Upper lobe of left lung (tissue), 6 donors: Measurements from ENCODE around the gene NACC1. TPM values are rescaled to one million over a fixed set of nuclear protein-coding genes. Genes with fewer than 3 reads are reported as not detected.

Experiments
- ATAC-seq, 2 donors: fragments of 200-7000 bp; cut with Tn5 transposase; one replicate each; pipeline ENCODE4 v1.9.1; 2022; ENCODE audit warnings: mild to moderate bottlenecking in 2 of 2, moderate library complexity in 2 of 2; ENCODE audit not compliant: low FRiP score in 2 of 2
- DNase-seq, 2 donors: peaks; one replicate each; pipeline ENCODE4 v3.0.0-alpha.2; 2019 to 2020
- H3K27ac ChIP-seq, 4 donors: fragments of 200-600 bp; sonication (generic); one replicate each; pipeline ENCODE4 v1.5.1; 2016 to 2019
- H3K27me3 ChIP-seq, 4 donors: fragments of 200-600 bp; sonication (generic); one replicate each; pipeline ENCODE4 v1.5.1; 2017 to 2019
- H3K36me3 ChIP-seq, 4 donors: fragments of 200-600 bp; sonication (generic); one replicate each; pipeline ENCODE4 v1.5.1; 2016 to 2019
- H3K4me1 ChIP-seq, 4 donors: fragments of 200-600 bp; sonication (generic); one replicate each; pipeline ENCODE4 v1.5.1; 2018 to 2019
- H3K4me3 ChIP-seq, 4 donors: fragments of 200-600 bp; sonication (generic); one replicate each; pipeline ENCODE4 v1.5.1; 2017 to 2019; ENCODE audit warnings: mild to moderate bottlenecking in 2 of 4, moderate library complexity in 1 of 4
- H3K9me3 ChIP-seq, 4 donors: fragments of 200-600 bp; sonication (generic); one replicate each; pipeline ENCODE4 v1.5.1; 2018 to 2019
- EP300 ChIP-seq, 4 donors: sonication (generic); formaldehyde crosslinking; IDR thresholded peaks; one replicate each; pipeline ENCODE4 v1.5.1; 2017; ENCODE audit warnings: antibody characterized with exemption in 4 of 4, control low read depth in 2 of 4
- POLR2A ChIP-seq, 4 donors: fragments of 450-650 bp; IDR thresholded peaks; one replicate each; pipeline ENCODE4 v1.5.1; 2016 to 2017; ENCODE audit warnings: antibody characterized with exemption in 4 of 4, mild to moderate bottlenecking in 2 of 4
- POLR2AphosphoS5 ChIP-seq, 2 donors: sonication (generic); formaldehyde crosslinking; IDR thresholded peaks; one replicate each; pipeline ENCODE4 v1.5.1; 2017; ENCODE audit warnings: antibody characterized with exemption in 2 of 2
- WGBS, 2 donors: methylation state at CpG; one replicate each; pipeline ENCODE4 v1.1.5; 2017 to 2018; 5-methylcytosine and 5-hydroxymethylcytosine counted together
- total RNA-seq, 6 donors: library from RNA; depleted of rRNA in 4 of 6; stranded (reverse); fragments of >200 nt in 4 of 6; gene quantifications; one replicate each; pipeline versions ENCODE4 v1.1.0 to v1.2.1, GENCODE V29; 2016 to 2021
- TF ChIP-seq, protein P1 (sequence below), 6 experiments: fragments of 450-650 bp in 4 of 6; fragments of 200-600 bp in 2 of 6; sonication (generic) in 2 of 6; IDR thresholded peaks; one replicate each; pipeline ENCODE4 v1.5.1; 2016 to 2019; ENCODE audit warnings: antibody characterized with exemption in 6 of 6
- donor health status: DM: no; HTN: no; CAD: no; lungs with moderate emphysema.
- donor health status: DM: no; HTN: yes; CAD: no; lungs with severe emphysema.

The NACC1 gene
- total RNA-seq, 6 donors from 2014 or later: 22.0 to 96.1 (median 55.7) TPM

- Histone ChIP-seq H3K9me3 (no peaks in the 10 kb centered on the region), H3K4me1 (peaks cover 12 to 36% (median 22%) of the 10 kb centered on the region in 4 donors), H3K4me3 (peak overlapping the region; percentile 79 to 99 (median 92)), H3K36me3 (peaks cover 0 to 10% (median 0%) of the 10 kb centered on the region in 4 donors), H3K27ac (peak overlapping the region; percentile 98 to 100 (median 99)), H3K27me3 (no peaks in the 10 kb centered on the region)
- TF ChIP-seq EP300 (IDR thresholded peaks at IDR 0.05): peak in 3 of 4 donors; percentile 50 to 95 (median 72)
- peak; percentile 99 to 100 for TF ChIP-seq POLR2AphosphoS5 (IDR thresholded peaks at IDR 0.05)
- TF ChIP-seq, protein P1, sequence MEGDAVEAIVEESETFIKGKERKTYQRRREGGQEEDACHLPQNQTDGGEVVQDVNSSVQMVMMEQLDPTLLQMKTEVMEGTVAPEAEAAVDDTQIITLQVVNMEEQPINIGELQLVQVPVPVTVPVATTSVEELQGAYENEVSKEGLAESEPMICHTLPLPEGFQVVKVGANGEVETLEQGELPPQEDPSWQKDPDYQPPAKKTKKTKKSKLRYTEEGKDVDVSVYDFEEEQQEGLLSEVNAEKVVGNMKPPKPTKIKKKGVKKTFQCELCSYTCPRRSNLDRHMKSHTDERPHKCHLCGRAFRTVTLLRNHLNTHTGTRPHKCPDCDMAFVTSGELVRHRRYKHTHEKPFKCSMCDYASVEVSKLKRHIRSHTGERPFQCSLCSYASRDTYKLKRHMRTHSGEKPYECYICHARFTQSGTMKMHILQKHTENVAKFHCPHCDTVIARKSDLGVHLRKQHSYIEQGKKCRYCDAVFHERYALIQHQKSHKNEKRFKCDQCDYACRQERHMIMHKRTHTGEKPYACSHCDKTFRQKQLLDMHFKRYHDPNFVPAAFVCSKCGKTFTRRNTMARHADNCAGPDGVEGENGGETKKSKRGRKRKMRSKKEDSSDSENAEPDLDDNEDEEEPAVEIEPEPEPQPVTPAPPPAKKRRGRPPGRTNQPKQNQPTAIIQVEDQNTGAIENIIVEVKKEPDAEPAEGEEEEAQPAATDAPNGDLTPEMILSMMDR (IDR thresholded peaks at IDR 0.05): peak in 2 of 6 experiments; percentile 9 to 18
- peak in 3 of 4 donors; percentile 70 to 91 (median 81) for TF ChIP-seq POLR2A (IDR thresholded peaks at IDR 0.05)
- ATAC-seq (peak; percentile 33 to 52), DNase-seq (peak; percentile 91 to 96)
- WGBS, 2 donors: 0 to 1% methylated on average over 20 to 21 of the region's 21 CpGs
Observed at GRCh38 chr19:13154241-13154778, 36.2 kb downstream of the NACC1 start.

- H3K4me1 ChIP-seq: peaks cover 12 to 32% (median 18%) of the 10 kb centered on the region in 4 donors
- 4 to 5% methylated on average over 16 to 24 of the region's 24 CpGs for WGBS, 2 donors
- H3K9me3 ChIP-seq: no peaks in the 10 kb centered on the region
- DNase-seq (peak; percentile 90), ATAC-seq (peak in 1 of 2 donors; percentile 11)
- peak overlapping the region; percentile 79 to 99 (median 92) for H3K4me3 ChIP-seq
- no peaks in the 10 kb centered on the region for H3K27me3 ChIP-seq
- peaks cover 0 to 10% (median 0%) of the 10 kb centered on the region in 4 donors for H3K36me3 ChIP-seq
- H3K27ac ChIP-seq: peak overlapping the region; percentile 98 to 100 (median 99)
- TF ChIP-seq POLR2AphosphoS5 (IDR thresholded peaks at IDR 0.05) (peak in 1 of 2 donors; percentile 34), EP300 (IDR thresholded peaks at IDR 0.05) (peak in 1 of 4 donors; percentile 56), POLR2A (IDR thresholded peaks at IDR 0.05) (no peak)
- TF ChIP-seq, protein P1 (IDR thresholded peaks at IDR 0.05): peak in 1 of 6 experiments; percentile 25
Observed at GRCh38 chr19:13154911-13155471, 36.9 kb downstream of the NACC1 start.

DNA sequence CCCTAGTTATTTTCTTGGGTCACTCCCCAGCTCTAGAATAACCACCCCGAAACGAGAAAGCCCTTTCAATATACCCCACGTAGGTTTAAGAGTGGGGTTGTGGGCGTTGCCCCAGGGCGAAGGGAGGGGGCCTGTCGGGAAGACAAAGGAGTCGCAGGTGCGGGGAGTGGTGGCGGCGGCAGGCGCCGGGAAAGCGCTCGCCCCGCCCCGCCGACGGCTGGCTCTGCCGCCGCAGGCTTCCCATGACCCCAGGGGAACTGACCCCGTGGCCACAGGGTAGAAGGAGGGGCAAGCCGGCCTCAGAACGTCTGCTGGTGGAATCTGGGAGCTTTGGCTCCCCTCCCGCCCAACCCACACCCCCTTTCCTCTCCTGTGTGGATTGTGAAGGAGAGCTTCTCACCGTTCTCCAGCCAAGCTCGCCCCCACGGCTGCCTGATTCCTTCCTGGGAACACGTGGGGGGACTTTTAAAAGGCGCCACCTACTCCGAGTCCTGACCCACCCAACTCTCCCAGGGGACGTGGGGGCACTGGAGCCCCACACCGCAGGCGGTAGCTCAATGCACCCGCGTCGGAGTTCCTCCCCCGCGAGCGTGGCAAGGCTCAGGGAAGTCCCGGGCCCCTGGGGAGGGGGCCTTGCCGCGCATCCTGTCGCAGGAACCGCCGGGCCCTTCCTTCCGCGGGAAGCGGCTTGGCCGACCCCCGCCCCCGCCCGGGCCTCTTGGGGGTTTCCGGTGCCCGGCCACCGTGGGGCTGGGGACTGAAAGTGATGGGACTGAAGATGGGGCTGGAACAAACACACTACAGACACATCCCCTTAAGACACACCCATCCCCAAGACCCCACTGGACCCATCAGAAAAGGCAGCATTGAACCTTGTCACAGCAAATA is 37.7 kb downstream of the NACC1 start:
- 1 to 4% methylated on average over 22 to 55 of the region's 55 CpGs for WGBS, 2 donors
- TF ChIP-seq POLR2A (IDR thresholded peaks at IDR 0.05): peak in 2 of 4 donors; percentile 44 to 53
- peak in 1 of 4 donors; percentile 10 for TF ChIP-seq EP300 (IDR thresholded peaks at IDR 0.05)
- TF ChIP-seq, protein P1 (IDR thresholded peaks at IDR 0.05): peak in 1 of 6 experiments; percentile 1
- peak; percentile 51 to 65 for TF ChIP-seq POLR2AphosphoS5 (IDR thresholded peaks at IDR 0.05)
- Histone ChIP-seq H3K27ac (peak overlapping the region; percentile 98 to 100 (median 99)), H3K4me1 (peaks cover 12 to 32% (median 20%) of the 10 kb centered on the region in 4 donors), H3K36me3 (peaks cover 0 to 10% (median 0%) of the 10 kb centered on the region in 4 donors), H3K4me3 (peak overlapping the region; percentile 79 to 99 (median 92)), H3K9me3 (no peaks in the 10 kb centered on the region), H3K27me3 (no peaks in the 10 kb centered on the region)
- DNase-seq (peak; percentile 87 to 95), ATAC-seq (peak in 1 of 2 donors; percentile 47)

- TF ChIP-seq EP300 (IDR thresholded peaks at IDR 0.05) (no peak), POLR2A (IDR thresholded peaks at IDR 0.05) (no peak), POLR2AphosphoS5 (IDR thresholded peaks at IDR 0.05) (no peak)
- TF ChIP-seq, protein P1 (IDR thresholded peaks at IDR 0.05): no peak
- DNase-seq (no peak), ATAC-seq (no peak)
- Histone ChIP-seq H3K4me1 (peaks cover 40 to 67% (median 50%) of the 10 kb centered on the region in 4 donors), H3K9me3 (no peaks in the 10 kb centered on the region), H3K4me3 (no peak overlapping the region), H3K36me3 (no peaks in the 10 kb centered on the region), H3K27me3 (no peaks in the 10 kb centered on the region), H3K27ac (no peak overlapping the region)
- 92 to 99% methylated on average over 3 of the region's 3 CpGs for WGBS, 2 donors
Observed at GRCh38 chr19:13159713-13160112, 41.6 kb downstream of the NACC1 start.
